DOHH2 (cell line): Measurements from ENCODE around the gene KTI12.

Experiments used
- H3F3A ChIP-seq: fragments of 200-600 bp; sonication (generic), shearing (Covaris generic); 2 replicates; pipeline ENCODE4 v1.6.0; 2016; ENCODE audit warnings: antibody characterized with exemption, mild to moderate bottlenecking; ENCODE audit not compliant: control insufficient read depth, insufficient read depth
- H3K27ac ChIP-seq: fragments of 200-600 bp; sonication (generic); 2 replicates; pipeline ENCODE4 v1.5.1; 2014; ENCODE audit warnings: low read depth, mild to moderate bottlenecking, low read length, moderate library complexity
- H3K27me3 ChIP-seq: fragments of 200-600 bp; sonication (generic); 2 replicates; pipeline ENCODE4 v1.6.1; 2014; ENCODE audit warnings: mild to moderate bottlenecking, low read length, mixed read lengths; ENCODE audit not compliant: control insufficient read depth
- H3K36me3 ChIP-seq: fragments of 200-600 bp; sonication (generic); 2 replicates; pipeline ENCODE4 v1.6.1; 2014; ENCODE audit warnings: mild to moderate bottlenecking, low read length, moderate library complexity, mixed read lengths; ENCODE audit not compliant: control insufficient read depth
- H3K4me1 ChIP-seq: fragments of 200-600 bp; sonication (generic); 2 replicates; pipeline ENCODE4 v1.6.1; 2014; ENCODE audit warnings: mild to moderate bottlenecking, low read length, mixed read lengths; ENCODE audit not compliant: control insufficient read depth
- H3K4me2 ChIP-seq: fragments of 200-600 bp; sonication (generic); 2 replicates; pipeline ENCODE4 v1.6.0; 2014; ENCODE audit warnings: mild to moderate bottlenecking, low read length, moderate library complexity
- H3K4me3 ChIP-seq: fragments of 200-600 bp; sonication (generic); 2 replicates; pipeline ENCODE4 v1.5.1; 2014; ENCODE audit warnings: mild to moderate bottlenecking, low read length, mixed read lengths
- H3K79me2 ChIP-seq: fragments of 200-600 bp; sonication (generic); 2 replicates; pipeline ENCODE4 v1.6.1; 2014; ENCODE audit warnings: mild to moderate bottlenecking, low read length, mixed read lengths; ENCODE audit not compliant: control insufficient read depth
- H3K9me2 ChIP-seq: fragments of 200-600 bp; sonication (generic); replicated peaks from 2 replicates; pipeline ENCODE4 v1.6.1; 2014; ENCODE audit warnings: mild to moderate bottlenecking, low read length, mixed read lengths; ENCODE audit not compliant: control insufficient read depth
- H3K9me3 ChIP-seq: fragments of 200-600 bp; sonication (generic); 2 replicates; pipeline ENCODE4 v1.6.1; 2014; ENCODE audit warnings: antibody characterized with exemption, low read length, mixed read lengths; ENCODE audit not compliant: control insufficient read depth, insufficient read depth
- H4K20me1 ChIP-seq: fragments of 200-600 bp; sonication (generic); 2 replicates; pipeline ENCODE4 v1.6.0; 2014; ENCODE audit warnings: low read depth, mild to moderate bottlenecking, antibody characterized with exemption, low read length, moderate library complexity; ENCODE audit not compliant: control insufficient read depth, insufficient read depth
- CTCF ChIP-seq: fragments of 200-600 bp; sonication (generic); IDR thresholded peaks from one replicate; pipeline ENCODE4 v1.5.1; 2014; ENCODE audit warnings: antibody characterized with exemption, mild to moderate bottlenecking, low read depth, low read length; ENCODE audit not compliant: poor library complexity, severe bottlenecking
- EZH2phosphoT487 ChIP-seq: fragments of 200-600 bp; sonication (generic); IDR thresholded peaks from 2 replicates; pipeline ENCODE4 v1.6.1; 2017; ENCODE audit warnings: borderline replicate concordance, mild to moderate bottlenecking, antibody characterized with exemption, low read length, moderate library complexity, mixed read lengths

The KTI12 gene

GRCh38 chr1:52037402-52037814, 3.8 kb upstream of the KTI12 start:
- Histone ChIP-seq H3K4me1 (peaks cover 8% of the 10 kb centered on the region), H3K27ac (no peak overlapping the region), H3F3A (peaks cover 14% of the 10 kb centered on the region), H3K4me3 (no peak overlapping the region), H3K9me3 (no peaks in the 10 kb centered on the region), H3K4me2 (no peak overlapping the region), H3K27me3 (no peaks in the 10 kb centered on the region), H3K79me2 (peaks cover 22% of the 10 kb centered on the region), H3K36me3 (peaks cover 44% of the 10 kb centered on the region), H3K9me2 (no peaks in the 10 kb centered on the region), H4K20me1 (peaks cover 6% of the 10 kb centered on the region; the same call in 1 of the 2 replicates)
- TF ChIP-seq EZH2phosphoT487 = no peak
- TF ChIP-seq CTCF = no peak

GRCh38 chr1:52034050-52034384, 407 bp upstream of the KTI12 start:
- TF ChIP-seq CTCF (no peak), EZH2phosphoT487 (no peak)
- Histone ChIP-seq H3K4me3 (peak overlapping the region; percentile 93), H3K4me2 (peak overlapping the region; percentile 84), H3K9me2 (no peaks in the 10 kb centered on the region), H3K27ac (0 out of 2 replicates have a peak overlapping the region, but pooled peaks have one; percentile 40), H3F3A (peaks cover 14% of the 10 kb centered on the region), H3K27me3 (no peaks in the 10 kb centered on the region), H3K79me2 (peaks cover 46% of the 10 kb centered on the region), H3K36me3 (peaks cover 51% of the 10 kb centered on the region), H4K20me1 (peaks cover 14% of the 10 kb centered on the region; the same call in 1 of the 2 replicates), H3K4me1 (peaks cover 25% of the 10 kb centered on the region), H3K9me3 (no peaks in the 10 kb centered on the region)

GRCh38 chr1:52032785-52033131, 852 bp downstream of the KTI12 start:
- H3K36me3 ChIP-seq = peaks cover 48% of the 10 kb centered on the region
- peak overlapping the region; percentile 84 for H3K4me2 ChIP-seq
- H3K27me3 ChIP-seq = no peaks in the 10 kb centered on the region
- H3K4me3 ChIP-seq = peak overlapping the region; percentile 93
- peaks cover 25% of the 10 kb centered on the region for H3K4me1 ChIP-seq
- peaks cover 14% of the 10 kb centered on the region; the same call in 1 of the 2 replicates for H4K20me1 ChIP-seq
- TF ChIP-seq CTCF (no peak), EZH2phosphoT487 (no peak)
- no peaks in the 10 kb centered on the region for H3K9me3 ChIP-seq
- H3K79me2 ChIP-seq = peaks cover 46% of the 10 kb centered on the region
- peak overlapping the region; percentile 40; the same call in 1 of the 2 replicates for H3K27ac ChIP-seq
- H3F3A ChIP-seq = peaks cover 16% of the 10 kb centered on the region
- H3K9me2 ChIP-seq = no peaks in the 10 kb centered on the region
